Measurements from ENCODE around the gene EIF4A3. TPM values are rescaled to one million over a fixed set of nuclear protein-coding genes. Genes with fewer than 3 reads are reported as not detected.
A peak's percentile ranks its signal among the peaks of the same experiment; 100 is the strongest.

Gene EIF4A3
- total RNA-seq, 1 donor from 2014 or later = 104 TPM

- no peaks in the 10 kb centered on the region for H3K27me3 Mint-ChIP-seq
- no peak for TF ChIP-seq CTCF (conservative IDR thresholded peaks at IDR 0.05)
- H3K4me1 Mint-ChIP-seq (ENCODE audit: unreplicated experiment) = peaks cover 7% of the 10 kb centered on the region
- no peak overlapping the region for H3K4me3 Mint-ChIP-seq
- no peak for DNase-seq (ENCODE audit: extremely low spot score, unreplicated experiment)
- H3K36me3 Mint-ChIP-seq = peaks cover 3% of the 10 kb centered on the region
- no peak overlapping the region for H3K27ac Mint-ChIP-seq
- H3K9me3 Mint-ChIP-seq = peaks cover 4% of the 10 kb centered on the region
Observed at GRCh38 chr17:80152081-80152702, 5.3 kb upstream of the EIF4A3 start.

- Mint-ChIP-seq H3K4me1 (ENCODE audit: unreplicated experiment) (peaks cover 10% of the 10 kb centered on the region), H3K4me3 (peak overlapping the region; percentile 66)
- no peak for DNase-seq (ENCODE audit: extremely low spot score, unreplicated experiment)
Observed at GRCh38 chr17:80151333-80151732, 4.4 kb upstream of the EIF4A3 start.

GRCh38 chr17:80146121-80147034, 550 bp downstream of the EIF4A3 start:
- Mint-ChIP-seq H3K27me3 (no peaks in the 10 kb centered on the region), H3K27ac (peak overlapping the region; percentile 100), H3K4me3 (peak overlapping the region; percentile 99), H3K4me1 (ENCODE audit: unreplicated experiment) (peaks cover 28% of the 10 kb centered on the region), H3K36me3 (peaks cover 10% of the 10 kb centered on the region), H3K9me3 (no peaks in the 10 kb centered on the region)
- no peak for TF ChIP-seq CTCF (conservative IDR thresholded peaks at IDR 0.05)
- DNase-seq (ENCODE audit: extremely low spot score, unreplicated experiment) = no peak

More at GRCh38 chr17:80151333-80151732, 4.4 kb upstream of the EIF4A3 start:
- no peak for TF ChIP-seq CTCF (conservative IDR thresholded peaks at IDR 0.05)
- H3K27me3 Mint-ChIP-seq = no peaks in the 10 kb centered on the region
- peaks cover 6% of the 10 kb centered on the region for H3K36me3 Mint-ChIP-seq
- peaks cover 4% of the 10 kb centered on the region for H3K9me3 Mint-ChIP-seq
- peak overlapping the region; percentile 46 for H3K27ac Mint-ChIP-seq

- H3K27me3 Mint-ChIP-seq = no peaks in the 10 kb centered on the region
- no peak for DNase-seq (ENCODE audit: extremely low spot score, unreplicated experiment)
- H3K9me3 Mint-ChIP-seq = no peaks in the 10 kb centered on the region
- H3K4me3 Mint-ChIP-seq = peak overlapping the region; percentile 89
- H3K36me3 Mint-ChIP-seq = peaks cover 14% of the 10 kb centered on the region
- peaks cover 28% of the 10 kb centered on the region for H3K4me1 Mint-ChIP-seq (ENCODE audit: unreplicated experiment)
- peak overlapping the region; percentile 76 for H3K27ac Mint-ChIP-seq
- TF ChIP-seq CTCF (conservative IDR thresholded peaks at IDR 0.05) = no peak
Observed at GRCh38 chr17:80145076-80146075, 1.6 kb downstream of the EIF4A3 start.

- H3K4me3 Mint-ChIP-seq = no peak overlapping the region
- no peak for TF ChIP-seq CTCF (conservative IDR thresholded peaks at IDR 0.05)
- no peak overlapping the region for H3K27ac Mint-ChIP-seq
- H3K4me1 Mint-ChIP-seq (ENCODE audit: unreplicated experiment) = peaks cover 25% of the 10 kb centered on the region
- H3K27me3 Mint-ChIP-seq = no peaks in the 10 kb centered on the region
- DNase-seq (ENCODE audit: extremely low spot score, unreplicated experiment) = no peak
- H3K36me3 Mint-ChIP-seq = peaks cover 29% of the 10 kb centered on the region
- H3K9me3 Mint-ChIP-seq = no peaks in the 10 kb centered on the region
Observed at GRCh38 chr17:80142929-80143328, 4.0 kb downstream of the EIF4A3 start.
